ENCODE data around the gene CCDC190.
"Not testable (repeated sequence)": the region's sequence is repeated elsewhere in the genome, so short reads cannot be mapped to it uniquely, and the experiment has no call there.

DNA sequence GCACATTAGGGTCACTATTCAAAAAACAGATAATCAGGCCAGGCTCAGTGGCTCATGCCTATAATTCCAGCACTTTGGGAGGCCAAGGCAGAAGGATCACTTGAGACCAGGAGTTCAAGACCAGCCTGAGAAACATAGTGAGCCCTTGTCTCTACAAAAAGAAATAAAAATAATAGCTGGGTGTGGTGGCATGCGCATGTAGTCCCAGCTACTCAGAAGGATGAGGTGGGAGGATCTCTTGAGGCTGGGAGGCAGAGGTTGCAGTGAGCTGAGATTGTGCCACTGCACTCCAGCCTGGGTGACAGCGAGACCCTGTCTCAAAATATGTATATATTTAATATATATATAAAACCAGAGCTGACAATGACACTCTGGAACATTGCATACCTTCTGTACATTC, 48.6 kb downstream of the CCDC190 start:
- TF ChIP-seq, protein P1, sequence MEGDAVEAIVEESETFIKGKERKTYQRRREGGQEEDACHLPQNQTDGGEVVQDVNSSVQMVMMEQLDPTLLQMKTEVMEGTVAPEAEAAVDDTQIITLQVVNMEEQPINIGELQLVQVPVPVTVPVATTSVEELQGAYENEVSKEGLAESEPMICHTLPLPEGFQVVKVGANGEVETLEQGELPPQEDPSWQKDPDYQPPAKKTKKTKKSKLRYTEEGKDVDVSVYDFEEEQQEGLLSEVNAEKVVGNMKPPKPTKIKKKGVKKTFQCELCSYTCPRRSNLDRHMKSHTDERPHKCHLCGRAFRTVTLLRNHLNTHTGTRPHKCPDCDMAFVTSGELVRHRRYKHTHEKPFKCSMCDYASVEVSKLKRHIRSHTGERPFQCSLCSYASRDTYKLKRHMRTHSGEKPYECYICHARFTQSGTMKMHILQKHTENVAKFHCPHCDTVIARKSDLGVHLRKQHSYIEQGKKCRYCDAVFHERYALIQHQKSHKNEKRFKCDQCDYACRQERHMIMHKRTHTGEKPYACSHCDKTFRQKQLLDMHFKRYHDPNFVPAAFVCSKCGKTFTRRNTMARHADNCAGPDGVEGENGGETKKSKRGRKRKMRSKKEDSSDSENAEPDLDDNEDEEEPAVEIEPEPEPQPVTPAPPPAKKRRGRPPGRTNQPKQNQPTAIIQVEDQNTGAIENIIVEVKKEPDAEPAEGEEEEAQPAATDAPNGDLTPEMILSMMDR (IDR thresholded peaks at IDR 0.05; ENCODE audit: insufficient read depth, low read length, poor library complexity, severe bottlenecking): not testable (repeated sequence)
- not testable (repeated sequence) for TF ChIP-seq EZH2phosphoT487 (conservative IDR thresholded peaks at IDR 0.05; ENCODE audit: low read length)

Measured in SU-DHL-6 (cell line).